SKM-1 (cell line): Measurements from ENCODE around the gene FKBP9.
"Not testable (repeated sequence)": the region's sequence is repeated elsewhere in the genome, so short reads cannot be mapped to it uniquely, and the experiment has no call there.

Source experiments
- DNase-seq: peaks from one replicate; lab custom pipeline; 2025; ENCODE audit not compliant: unreplicated experiment; lab: John Stamatoyannopoulos, UW

The FKBP9 gene

GRCh38 chr7:33004104-33004616 is 46.9 kb downstream of the FKBP9 start:
- not testable (repeated sequence) for DNase-seq

GRCh38 chr7:33005193-33005592 is 48.0 kb downstream of the FKBP9 start:
- DNase-seq: not testable (repeated sequence)

- not testable (repeated sequence) for DNase-seq
Observed at GRCh38 chr7:33005690-33006089, 48.5 kb downstream of the FKBP9 start.

GRCh38 chr7:33009734-33010133 is 52.5 kb downstream of the FKBP9 start:
- no peak for DNase-seq

- no peak for DNase-seq
Observed at GRCh38 chr7:33012364-33012763, 55.1 kb downstream of the FKBP9 start.

- no peak for DNase-seq
Observed at GRCh38 chr7:33024189-33024757, 67.0 kb downstream of the FKBP9 start.

- no peak for DNase-seq
Observed at GRCh38 chr7:33035776-33036175, 78.5 kb downstream of the FKBP9 start.

GRCh38 chr7:33038639-33039038 is 81.4 kb downstream of the FKBP9 start:
- no peak for DNase-seq

- no peak for DNase-seq
Observed at GRCh38 chr7:33039257-33039902, 82.1 kb downstream of the FKBP9 start.

GRCh38 chr7:33039903-33040292 is 82.7 kb downstream of the FKBP9 start:
- DNase-seq: no peak

- peak; percentile 33 for DNase-seq
Observed at GRCh38 chr7:33040803-33041516, 83.7 kb downstream of the FKBP9 start.

- no peak for DNase-seq
Observed at GRCh38 chr7:33041631-33042428, 84.6 kb downstream of the FKBP9 start.

- no peak for DNase-seq
Observed at GRCh38 chr7:33043501-33044400, 86.5 kb downstream of the FKBP9 start.

GRCh38 chr7:33044401-33044718 is 87.1 kb downstream of the FKBP9 start:
- DNase-seq: no peak

GRCh38 chr7:33044986-33045385 is 87.7 kb downstream of the FKBP9 start:
- no peak for DNase-seq

- DNase-seq: no peak
Observed at GRCh38 chr7:33048257-33048656, 91.0 kb downstream of the FKBP9 start.

GRCh38 chr7:33048704-33049103 is 91.5 kb downstream of the FKBP9 start:
- DNase-seq: no peak

GRCh38 chr7:33050535-33051318 is 93.5 kb downstream of the FKBP9 start:
- peak; percentile 88 for DNase-seq

GRCh38 chr7:33053721-33054120 is 96.5 kb downstream of the FKBP9 start:
- DNase-seq: no peak
